NCI-H2107 treated with DMSO at 0.1 percent for 48 hours (cell line): ENCODE data around the gene SLF2.

Experiments used
- DNase-seq: peaks from one replicate; lab custom pipeline; 2025; ENCODE audit not compliant: unreplicated experiment; lab: John Stamatoyannopoulos, UW

Gene SLF2

DNA sequence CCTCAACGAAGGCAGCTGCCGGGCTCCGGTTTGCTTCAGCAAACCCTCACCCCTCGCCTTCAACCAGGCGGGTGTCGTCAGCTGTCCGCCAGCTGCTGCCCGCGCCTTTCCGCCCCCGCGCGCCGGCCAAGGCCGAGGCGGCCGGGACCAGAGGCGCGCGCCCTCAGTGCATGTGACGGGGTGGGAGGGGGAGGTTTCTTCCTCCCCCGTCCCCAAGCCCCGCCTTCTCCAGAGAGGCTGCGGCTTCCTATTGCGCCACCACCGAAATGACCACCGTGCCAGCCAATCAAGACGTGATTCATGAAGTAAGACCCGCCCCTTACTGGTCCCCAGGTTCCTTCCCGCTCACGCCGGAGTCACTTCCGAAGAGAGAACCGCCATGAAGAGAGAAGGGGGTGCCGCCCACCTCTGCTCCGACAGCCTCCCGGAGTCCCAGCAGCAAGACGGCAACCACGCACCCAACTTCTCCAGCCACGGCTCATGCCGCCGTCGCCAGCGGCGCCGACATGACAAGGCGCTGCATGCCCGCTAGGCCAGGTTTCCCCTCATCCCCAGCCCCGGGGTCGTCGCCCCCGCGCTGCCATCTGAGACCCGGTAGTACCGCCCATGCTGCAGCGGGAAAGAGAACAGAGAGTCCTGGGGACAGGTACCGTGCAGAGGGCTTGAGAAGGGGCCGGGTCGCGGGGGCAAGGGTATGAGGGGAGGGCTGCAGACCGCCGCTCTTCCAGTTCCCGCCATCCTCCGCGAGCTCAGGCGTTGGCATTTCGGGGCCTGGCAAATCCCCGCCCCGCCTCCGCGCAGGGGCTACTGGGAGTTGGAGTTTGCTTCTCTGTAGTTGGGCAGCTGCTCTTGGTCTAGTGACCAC, at the start of gene SLF2:
TSS of gene SLF2 (plus strand) at position 359 of the 865 bp plus-strand sequence. CDS start at position 507, 148 bp downstream.
- DNase-seq, result peak; percentile 76

- DNase-seq, result no peak
These were observed 49.3 kb upstream of the SLF2 start for GRCh38 chr10:100863433-100863832.

DNA sequence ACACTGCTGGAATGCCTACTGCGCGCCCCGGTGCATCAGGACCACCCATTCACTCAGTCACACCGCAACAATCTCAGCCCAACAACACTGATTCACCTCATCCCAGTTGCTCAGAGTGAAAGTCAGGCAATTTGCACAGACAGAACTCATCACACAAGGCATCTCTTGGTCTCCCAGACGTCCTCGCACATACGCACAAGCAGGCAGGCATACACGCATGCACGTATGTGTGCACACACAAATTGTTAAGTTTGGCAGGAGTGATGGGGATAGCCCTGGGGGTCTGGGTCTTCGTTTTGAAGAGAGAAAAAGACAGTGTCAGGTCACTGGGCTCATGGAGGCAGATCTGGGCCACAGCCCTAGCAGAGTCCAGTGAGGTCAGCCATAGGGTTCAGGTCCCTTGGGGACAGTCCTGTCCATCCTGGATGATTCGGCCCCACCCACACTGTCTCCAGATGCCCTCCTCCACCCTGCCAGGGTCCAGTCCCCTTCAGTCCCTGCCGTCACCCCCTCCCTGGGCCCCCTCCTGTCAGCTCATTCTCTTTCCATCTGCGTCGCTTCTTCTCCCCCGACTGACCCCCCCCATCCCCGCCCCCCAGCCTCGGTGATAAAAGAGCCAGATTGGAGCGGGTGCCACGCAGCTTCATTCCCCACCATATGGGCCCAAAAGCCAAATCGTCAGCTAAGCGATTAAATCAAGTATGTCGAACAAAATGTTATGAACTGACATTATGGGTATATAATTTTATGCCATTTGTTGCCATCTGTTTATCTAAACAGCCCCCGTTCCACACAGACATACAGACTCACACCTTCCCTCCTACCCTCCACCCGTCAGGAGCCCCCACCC, 48.5 kb upstream of the SLF2 start:
- DNase-seq, result no peak

- DNase-seq, result peak; percentile 2
These were observed 47.8 kb upstream of the SLF2 start for GRCh38 chr10:100864978-100865377.

DNA sequence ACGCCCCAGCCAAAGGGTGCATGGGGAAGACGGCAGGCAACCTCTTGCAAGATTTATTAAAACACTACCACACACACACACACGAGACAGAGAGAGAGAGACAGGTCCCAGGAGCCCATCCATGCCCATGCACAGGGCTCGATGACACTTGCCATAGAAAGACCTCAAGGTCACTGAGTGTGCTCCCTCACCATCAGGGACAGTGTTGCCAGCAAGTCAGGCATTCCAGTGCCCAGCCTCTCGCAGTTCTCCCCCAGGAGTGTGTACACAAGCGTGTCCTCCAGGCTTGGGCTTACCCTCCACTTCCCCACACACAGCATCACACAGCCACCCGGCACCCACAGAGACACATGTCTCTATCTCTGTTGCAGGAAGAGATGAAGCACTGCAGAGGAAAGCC, 46.8 kb upstream of the SLF2 start:
- no peak for DNase-seq

- DNase-seq, result no peak
These were observed 46.1 kb upstream of the SLF2 start for GRCh38 chr10:100866575-100867098.

DNA sequence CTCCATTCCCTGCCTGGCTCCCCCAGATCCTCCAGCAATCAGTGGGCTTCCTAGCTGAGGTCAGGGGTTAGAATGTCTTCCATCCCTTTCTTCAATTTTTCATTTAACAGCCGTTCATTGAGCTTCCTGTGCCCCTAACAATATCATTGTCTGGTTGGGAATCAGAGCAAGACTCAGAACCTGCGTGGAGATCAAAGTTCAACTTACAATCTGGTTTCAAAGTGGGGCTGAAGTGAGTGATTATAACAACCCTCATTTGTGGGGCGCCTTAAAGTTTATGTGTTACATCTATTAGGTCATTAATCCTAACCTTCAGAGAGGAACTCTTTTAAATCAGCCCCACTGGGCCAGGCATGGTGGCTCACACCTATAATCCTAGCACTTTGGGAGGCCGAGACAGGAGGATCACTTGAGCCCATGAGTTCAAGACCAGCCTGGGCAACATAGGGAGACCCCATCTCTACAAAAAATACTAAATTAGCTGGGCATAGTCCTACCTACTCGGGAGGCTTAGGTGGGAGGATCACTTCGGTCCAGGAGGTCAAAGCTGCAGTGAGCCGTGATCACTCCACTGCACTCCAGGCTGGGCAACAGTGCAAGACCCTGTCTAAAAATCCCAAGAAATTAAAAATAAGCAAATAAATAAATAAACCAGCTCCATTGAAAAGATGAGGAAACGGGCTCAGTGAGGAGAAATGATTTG, 45.4 kb upstream of the SLF2 start:
- no peak for DNase-seq

- no peak for DNase-seq
These were observed 44.4 kb upstream of the SLF2 start for GRCh38 chr10:100868382-100868781.

DNA sequence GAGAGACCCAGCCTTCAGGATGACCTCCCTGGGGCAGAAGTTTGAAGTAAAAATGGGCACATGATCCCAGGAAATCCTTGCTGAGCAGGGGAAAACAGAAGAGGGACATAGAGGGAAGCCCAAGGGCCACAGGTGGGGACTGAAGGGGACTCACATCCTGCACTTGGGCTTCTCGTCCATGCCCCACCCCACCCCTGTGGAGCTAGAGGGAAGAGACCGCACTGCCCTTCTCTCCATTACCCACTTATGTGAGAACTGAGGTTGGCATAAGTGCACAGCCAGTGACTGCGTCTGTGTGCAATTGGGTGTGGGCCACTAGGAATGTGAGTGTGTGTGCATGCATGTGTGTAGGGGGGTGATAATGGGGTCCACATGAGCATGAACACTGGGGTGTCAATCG, 43.4 kb upstream of the SLF2 start:
- no peak for DNase-seq

- DNase-seq, result no peak
These were observed 40.5 kb upstream of the SLF2 start for GRCh38 chr10:100872034-100872791.

- DNase-seq, result no peak
These were observed 39.5 kb upstream of the SLF2 start for GRCh38 chr10:100873146-100873826.

DNA sequence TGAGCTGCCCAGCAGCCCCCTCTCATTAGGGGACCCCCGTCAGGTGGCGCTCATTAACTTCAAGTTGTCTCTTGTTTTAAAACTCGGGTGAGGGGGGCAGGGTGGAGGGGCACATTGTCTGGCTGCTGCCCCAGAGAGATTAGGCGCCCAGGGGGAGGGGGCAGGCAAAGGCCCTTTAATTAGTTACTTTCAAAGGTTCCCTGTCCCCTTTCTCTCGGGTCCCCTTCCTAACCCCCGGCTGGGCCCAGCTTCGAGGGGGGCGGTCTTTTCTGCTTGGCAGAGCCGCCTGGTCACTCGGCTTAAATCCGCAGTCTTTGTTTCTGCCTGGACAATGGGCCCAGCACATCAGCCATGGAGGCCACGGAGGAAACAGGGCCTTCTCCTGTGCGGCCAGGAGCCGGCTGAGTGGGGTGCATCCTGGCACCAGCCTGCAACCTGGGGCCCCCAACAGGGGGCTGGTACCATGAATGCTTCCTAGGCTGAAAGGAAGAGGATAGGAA, 38.9 kb upstream of the SLF2 start:
- no peak for DNase-seq

GRCh38 chr10:100874702-100875483, 37.9 kb upstream of the SLF2 start:
- DNase-seq, result no peak

DNA sequence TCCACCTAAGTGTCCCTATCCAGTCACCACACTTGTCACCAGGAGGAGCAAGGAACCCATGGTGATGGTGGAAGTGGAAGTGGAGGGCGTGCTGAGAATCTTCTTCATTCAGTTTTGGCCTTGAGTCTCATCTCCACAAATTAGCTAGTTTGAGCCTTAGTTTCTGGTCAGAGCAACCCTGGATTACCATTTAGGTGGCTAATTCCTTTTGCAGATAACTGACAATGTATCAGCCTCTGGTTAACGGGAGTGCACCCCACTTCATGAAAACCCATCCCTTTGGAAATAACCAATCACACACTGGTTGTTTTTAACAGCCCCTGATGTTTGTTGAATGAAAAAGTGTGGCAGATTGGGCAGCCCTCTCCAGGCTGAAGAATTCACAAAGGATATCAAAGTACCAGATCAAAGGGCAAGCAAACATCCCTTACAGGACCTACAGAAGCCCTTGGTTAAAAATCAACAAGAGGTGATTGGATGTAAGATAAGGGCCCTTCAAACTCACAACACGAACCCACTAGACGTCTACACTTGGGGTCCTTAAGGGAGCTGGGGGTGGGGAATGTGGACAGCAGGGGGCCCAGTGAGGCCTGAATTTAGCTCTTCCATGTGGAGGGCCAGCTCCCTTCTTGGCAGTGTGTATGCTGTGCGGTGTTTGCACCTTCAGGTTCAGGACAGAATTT, 37.1 kb upstream of the SLF2 start:
- no peak for DNase-seq

- DNase-seq, result no peak
These were observed 35.9 kb upstream of the SLF2 start for GRCh38 chr10:100876585-100877460.

GRCh38 chr10:100877461-100877850, 35.3 kb upstream of the SLF2 start:
- DNase-seq, result no peak

DNA sequence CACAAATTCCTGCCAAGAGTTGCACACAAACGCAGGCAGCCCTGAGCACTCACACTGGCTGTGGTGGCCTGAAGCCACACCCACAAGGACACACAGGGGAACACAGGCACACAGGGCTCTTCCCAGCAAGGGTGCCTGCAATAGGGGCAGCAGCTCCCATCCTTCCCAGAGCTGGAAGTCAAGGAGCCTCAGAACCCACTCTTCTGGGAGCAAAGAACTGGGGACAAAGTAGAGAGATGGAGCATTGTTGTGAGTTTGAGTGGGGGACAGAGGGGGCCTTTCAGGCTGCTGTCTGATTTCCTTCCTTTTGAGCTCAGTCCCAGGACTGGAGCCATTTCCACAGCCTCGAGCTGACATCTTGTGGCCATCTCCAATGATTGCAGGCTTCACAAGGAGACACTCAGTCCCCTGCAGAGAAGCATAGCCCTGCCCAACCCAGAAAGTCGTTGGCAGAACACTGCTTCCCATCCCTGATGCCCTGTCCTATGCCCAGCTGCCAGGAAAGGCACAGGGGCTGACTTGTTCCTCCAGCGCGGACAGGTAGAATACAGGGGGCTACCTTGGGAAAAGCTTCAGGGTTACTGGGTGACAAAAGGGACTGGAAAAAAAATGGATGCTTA, 34.4 kb upstream of the SLF2 start:
- DNase-seq, result peak; percentile 10
